ENCODE results near the gene SETD1B.

DNA sequence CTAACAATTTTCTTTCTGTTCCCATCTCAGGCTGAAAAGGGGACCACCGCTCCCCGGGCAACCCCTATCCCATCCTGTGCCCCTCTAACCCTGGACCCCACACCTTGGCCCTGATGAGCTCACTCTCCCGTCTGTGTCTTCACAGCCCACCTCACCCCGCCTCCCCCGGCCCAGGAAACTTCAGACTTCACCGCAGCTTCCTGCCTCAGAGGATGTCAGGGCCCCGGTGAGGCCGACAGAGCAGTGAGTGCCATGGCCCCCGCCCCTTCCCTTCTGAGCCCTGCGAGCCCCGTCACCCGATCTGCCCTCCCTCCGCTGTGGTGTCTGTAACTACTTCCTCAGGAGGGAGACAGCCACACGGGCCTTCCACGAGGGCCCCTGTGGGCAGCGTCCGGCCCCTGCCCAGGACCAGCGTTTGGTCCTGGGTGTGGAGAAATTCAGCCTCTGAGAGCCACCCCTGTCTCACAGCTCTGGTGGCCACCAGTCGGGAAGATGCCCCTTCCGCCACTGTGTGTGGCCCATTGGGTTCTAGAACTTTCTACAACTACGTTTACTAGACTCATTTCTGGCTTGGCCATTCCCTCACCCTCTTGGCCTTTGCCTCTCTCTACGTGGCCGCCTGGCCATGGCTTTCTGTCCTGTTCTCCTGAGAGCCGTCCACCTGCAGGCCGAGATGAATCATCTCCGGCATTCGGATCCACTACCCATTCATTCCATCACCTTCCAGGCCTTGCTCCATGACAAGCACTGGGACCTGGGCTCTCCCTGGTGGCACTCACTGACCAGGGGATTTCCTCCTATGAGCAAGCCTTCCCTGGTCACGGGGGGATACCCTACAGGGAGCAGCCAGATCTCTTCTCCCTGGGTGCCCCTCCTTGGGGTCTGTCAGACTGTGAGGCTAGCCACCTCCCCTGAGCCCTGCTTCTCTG, 13.7 kb upstream of the SETD1B start:
- TF ChIP-seq POLR2AphosphoS5 (IDR thresholded peaks at IDR 0.05): peak in 1 of 2 donors; percentile 32
- TF ChIP-seq, protein P1, sequence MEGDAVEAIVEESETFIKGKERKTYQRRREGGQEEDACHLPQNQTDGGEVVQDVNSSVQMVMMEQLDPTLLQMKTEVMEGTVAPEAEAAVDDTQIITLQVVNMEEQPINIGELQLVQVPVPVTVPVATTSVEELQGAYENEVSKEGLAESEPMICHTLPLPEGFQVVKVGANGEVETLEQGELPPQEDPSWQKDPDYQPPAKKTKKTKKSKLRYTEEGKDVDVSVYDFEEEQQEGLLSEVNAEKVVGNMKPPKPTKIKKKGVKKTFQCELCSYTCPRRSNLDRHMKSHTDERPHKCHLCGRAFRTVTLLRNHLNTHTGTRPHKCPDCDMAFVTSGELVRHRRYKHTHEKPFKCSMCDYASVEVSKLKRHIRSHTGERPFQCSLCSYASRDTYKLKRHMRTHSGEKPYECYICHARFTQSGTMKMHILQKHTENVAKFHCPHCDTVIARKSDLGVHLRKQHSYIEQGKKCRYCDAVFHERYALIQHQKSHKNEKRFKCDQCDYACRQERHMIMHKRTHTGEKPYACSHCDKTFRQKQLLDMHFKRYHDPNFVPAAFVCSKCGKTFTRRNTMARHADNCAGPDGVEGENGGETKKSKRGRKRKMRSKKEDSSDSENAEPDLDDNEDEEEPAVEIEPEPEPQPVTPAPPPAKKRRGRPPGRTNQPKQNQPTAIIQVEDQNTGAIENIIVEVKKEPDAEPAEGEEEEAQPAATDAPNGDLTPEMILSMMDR (IDR thresholded peaks at IDR 0.05): no peak
